GM12865 (cell line): ENCODE measurements around the gene ZC3H18.

Experiments used
- DNase-seq: peaks from one replicate; pipeline ENCODE4 v3.0.0; 2010; ENCODE audit warnings: low read depth
- H3K4me3 ChIP-seq: 2 replicates; pipeline ENCODE4 v1.5.1; 2011; ENCODE audit warnings: mild to moderate bottlenecking, low read depth, low read length, control low read depth
- TF ChIP-seq, protein P1 (sequence below): IDR thresholded peaks from 2 replicates; pipeline ENCODE4 v1.5.1; 2011; ENCODE audit warnings: low read length, control low read depth, low read depth, inconsistent platforms; ENCODE audit not compliant: insufficient read depth; ENCODE audit errors: missing control alignments

ZC3H18 gene

DNA sequence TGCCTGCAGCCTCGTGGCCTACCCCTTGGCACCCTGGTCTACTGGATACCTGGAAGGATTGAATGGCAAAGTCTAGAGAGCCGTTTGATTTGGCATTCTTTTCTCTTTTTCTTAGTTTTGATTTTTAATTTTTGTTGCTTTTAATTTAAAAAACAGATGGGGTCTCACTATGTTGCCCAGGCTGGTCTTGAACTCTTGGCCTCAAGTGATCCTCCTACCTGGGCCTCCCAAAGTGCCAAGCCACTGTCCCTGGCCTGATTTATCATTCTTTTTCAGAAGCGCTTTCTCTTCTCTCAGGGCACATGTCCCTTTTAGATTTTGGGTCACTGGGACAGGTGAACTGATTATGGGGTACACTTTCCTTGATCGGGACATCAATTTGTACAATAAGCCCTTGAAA, 10.8 kb downstream of the ZC3H18 start:
- H3K4me3 ChIP-seq = no peak overlapping the region
- TF ChIP-seq, protein P1, sequence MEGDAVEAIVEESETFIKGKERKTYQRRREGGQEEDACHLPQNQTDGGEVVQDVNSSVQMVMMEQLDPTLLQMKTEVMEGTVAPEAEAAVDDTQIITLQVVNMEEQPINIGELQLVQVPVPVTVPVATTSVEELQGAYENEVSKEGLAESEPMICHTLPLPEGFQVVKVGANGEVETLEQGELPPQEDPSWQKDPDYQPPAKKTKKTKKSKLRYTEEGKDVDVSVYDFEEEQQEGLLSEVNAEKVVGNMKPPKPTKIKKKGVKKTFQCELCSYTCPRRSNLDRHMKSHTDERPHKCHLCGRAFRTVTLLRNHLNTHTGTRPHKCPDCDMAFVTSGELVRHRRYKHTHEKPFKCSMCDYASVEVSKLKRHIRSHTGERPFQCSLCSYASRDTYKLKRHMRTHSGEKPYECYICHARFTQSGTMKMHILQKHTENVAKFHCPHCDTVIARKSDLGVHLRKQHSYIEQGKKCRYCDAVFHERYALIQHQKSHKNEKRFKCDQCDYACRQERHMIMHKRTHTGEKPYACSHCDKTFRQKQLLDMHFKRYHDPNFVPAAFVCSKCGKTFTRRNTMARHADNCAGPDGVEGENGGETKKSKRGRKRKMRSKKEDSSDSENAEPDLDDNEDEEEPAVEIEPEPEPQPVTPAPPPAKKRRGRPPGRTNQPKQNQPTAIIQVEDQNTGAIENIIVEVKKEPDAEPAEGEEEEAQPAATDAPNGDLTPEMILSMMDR = no peak
- no peak for DNase-seq

DNA sequence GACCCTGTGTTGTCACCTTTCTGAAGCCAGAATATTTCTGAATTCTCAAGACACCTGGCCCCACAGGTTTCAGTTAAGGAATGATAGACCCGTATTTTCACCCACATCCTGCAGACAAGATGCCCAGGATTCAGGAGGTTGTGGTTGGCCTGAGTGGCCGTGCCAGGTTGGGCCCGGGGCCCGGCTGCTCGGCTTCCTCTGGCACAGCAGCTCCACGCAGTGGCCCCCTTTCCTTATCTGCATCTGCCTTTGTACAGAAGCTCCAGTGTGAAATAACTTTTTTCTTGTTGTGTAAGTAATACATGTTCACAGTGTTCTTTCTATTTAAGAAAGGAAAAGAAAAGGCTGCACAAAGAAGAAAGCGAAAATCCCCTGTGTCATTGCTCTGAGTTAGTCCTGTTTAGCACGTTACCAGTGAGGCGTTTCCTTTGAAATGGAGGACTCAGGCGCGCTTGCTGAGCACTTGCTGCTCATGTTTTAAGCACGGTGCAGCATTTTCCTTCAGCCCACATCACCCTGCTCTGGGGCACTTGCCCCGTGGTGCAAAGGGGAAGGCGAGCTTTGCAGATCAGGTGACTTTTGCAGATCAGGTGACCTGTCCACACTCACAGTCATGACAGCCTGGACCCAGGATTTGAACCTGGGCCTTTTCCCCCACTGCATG, 12.8 kb downstream of the ZC3H18 start:
- TF ChIP-seq, protein P1 = no peak
- H3K4me3 ChIP-seq = no peak overlapping the region
- no peak for DNase-seq

DNA sequence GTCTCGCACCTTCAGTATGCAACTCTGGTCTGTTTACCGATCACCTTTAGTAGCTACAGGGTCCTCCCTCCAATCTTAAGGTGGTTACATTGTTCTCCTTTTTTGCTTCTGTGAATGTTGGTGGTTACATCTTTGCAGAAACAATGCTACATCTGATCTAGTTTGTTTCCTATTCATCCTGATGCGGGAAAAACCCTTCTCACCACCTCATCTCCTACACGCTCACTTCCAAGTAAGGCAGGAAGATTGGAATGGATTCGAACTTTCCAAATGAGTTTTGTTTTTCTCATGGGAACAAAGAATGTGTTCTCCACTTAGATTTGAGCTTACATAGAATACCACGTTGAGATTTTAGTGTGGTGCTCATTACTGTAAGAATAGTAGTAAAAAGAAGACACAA, 14.5 kb downstream of the ZC3H18 start:
- H3K4me3 ChIP-seq = no peak overlapping the region
- DNase-seq = no peak
- TF ChIP-seq, protein P1 = no peak

DNA sequence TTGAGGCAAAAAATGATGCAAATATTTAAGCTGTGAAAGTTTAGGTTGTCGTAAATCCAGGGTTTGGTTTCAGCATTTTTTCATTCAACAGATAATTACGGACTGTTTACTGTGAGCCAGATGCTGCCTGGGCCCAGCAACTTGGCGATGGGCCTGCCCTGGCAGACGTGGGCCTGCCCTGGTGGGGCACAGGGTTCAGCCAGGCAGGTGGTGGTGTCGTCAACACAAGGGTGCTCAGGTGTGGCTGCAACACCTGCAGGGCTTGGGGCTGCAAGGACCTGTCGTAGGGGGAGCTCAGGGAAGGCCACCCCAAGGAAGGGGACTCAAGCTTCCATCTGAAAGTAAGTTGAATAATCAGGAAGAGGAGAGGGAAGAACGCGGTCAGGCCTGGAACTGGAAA, 15.1 kb downstream of the ZC3H18 start:
- TF ChIP-seq, protein P1 = no peak
- DNase-seq = no peak
- H3K4me3 ChIP-seq = no peak overlapping the region

DNA sequence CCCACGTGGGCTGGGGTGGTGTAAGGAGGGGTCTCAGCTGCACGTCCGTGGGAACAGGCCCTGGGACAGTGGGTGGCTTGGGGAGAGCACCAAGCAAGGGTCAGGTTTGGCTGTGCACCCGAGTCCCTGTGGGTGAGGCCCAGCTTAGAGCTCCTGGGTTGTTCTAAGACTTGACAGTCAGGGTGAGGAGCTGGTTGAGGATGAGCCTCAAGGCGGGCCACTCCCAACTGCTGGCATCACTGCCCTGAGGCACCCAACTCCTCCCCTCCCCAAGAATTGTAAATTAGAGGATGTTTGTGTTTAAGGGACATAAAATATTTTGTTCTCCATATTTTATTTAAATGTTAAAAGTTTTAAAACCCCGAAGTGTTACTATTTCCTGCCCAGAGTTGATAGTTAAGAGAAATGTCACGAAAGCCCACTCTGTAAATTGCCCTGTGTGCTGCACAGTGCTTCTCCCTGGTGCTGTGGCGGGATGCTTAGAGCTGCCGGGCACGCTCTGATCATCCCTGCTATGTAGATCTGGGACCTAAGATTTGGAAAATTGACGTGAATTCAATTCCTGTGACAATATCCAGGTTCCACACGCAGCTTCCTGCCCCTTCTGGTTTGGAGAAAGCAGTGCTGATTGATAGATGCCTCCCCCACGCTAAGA, 15.9 kb downstream of the ZC3H18 start:
- TF ChIP-seq, protein P1 = no peak
- no peak for DNase-seq
- H3K4me3 ChIP-seq = no peak overlapping the region

DNA sequence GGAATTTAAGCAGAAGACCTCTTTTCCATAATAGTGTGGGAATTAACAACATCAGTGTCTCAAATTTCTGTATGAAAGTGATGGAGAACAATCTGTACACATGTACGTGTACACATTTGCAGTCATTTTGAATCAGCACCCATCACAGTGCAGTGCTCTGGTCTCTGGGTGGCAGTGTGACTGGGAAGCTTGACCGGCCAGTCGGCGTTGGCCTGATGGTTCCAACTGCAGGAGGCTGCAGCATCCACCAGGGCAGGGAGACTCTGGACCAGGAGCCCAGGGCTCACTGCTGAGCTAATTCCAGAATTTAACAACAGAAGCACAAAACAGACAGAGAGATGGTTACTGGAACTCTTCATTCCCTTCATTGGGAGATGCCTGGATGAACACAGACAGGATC, 17.9 kb downstream of the ZC3H18 start:
- TF ChIP-seq, protein P1 = no peak
- no peak overlapping the region for H3K4me3 ChIP-seq

DNA sequence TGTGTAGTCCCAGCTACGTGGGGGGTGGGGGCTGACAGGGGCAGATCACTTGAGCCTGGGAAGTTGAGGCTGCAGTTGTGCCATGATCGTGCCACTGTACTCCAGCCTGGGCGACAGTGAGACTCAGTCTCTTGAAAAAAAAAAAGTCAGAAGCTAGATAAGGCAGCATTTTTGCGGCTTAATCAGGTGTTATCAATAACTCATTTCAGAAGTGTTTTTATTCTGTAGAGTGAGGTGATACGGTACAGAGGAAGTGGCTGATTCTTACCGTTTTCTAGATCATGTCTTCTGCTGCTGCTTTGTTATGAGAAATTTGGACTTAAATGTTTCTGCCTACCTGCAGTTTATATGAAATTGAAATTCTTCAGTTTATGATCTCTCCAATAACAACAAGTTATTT, 18.6 kb downstream of the ZC3H18 start:
- TF ChIP-seq, protein P1 = no peak
- no peak for DNase-seq
- no peak overlapping the region for H3K4me3 ChIP-seq

More for the DNA sequence above, 17.9 kb downstream of the ZC3H18 start:
- DNase-seq = no peak
